WI38 (cell line): ENCODE data around the gene SYF2.

ENCODE experiments used
- H3K4me3 ChIP-seq: 2 replicates; pipeline ENCODE4 v1.5.1; 2011; ENCODE audit warnings: low read depth, mild to moderate bottlenecking, control low read depth, low read length
- TF ChIP-seq, protein P1 (sequence below): IDR thresholded peaks from 2 replicates; pipeline ENCODE4 v1.5.1; 2012; ENCODE audit warnings: low read depth, mild to moderate bottlenecking, control low read depth, low read length

SYF2 gene

DNA sequence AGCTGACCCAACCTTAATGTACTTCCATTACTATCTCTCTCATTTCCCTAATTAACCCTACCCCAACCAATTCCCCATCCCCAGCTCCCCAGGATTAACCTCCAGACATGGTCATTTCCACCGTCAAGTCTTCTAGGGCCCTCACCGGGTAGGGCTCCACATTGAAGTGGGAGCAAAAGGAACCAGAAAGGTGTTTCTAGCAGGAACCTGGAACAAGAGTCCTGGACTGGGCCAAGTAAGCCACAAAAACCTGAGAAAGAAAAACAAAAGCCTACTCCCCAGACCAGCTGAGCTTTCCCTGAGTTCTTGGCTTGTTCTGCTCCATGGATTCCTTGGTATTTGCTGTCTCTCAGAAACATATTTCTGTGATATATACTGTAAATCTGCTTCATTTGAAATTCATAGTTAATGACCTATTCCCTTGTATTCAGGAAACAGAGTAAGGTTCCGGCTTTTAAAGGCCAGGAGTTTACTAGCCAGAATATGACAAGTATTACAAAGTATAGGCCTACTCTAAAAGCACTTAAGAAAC, 58.4 kb downstream of the SYF2 start:
- H3K4me3 ChIP-seq = no peak overlapping the region
- TF ChIP-seq, protein P1, sequence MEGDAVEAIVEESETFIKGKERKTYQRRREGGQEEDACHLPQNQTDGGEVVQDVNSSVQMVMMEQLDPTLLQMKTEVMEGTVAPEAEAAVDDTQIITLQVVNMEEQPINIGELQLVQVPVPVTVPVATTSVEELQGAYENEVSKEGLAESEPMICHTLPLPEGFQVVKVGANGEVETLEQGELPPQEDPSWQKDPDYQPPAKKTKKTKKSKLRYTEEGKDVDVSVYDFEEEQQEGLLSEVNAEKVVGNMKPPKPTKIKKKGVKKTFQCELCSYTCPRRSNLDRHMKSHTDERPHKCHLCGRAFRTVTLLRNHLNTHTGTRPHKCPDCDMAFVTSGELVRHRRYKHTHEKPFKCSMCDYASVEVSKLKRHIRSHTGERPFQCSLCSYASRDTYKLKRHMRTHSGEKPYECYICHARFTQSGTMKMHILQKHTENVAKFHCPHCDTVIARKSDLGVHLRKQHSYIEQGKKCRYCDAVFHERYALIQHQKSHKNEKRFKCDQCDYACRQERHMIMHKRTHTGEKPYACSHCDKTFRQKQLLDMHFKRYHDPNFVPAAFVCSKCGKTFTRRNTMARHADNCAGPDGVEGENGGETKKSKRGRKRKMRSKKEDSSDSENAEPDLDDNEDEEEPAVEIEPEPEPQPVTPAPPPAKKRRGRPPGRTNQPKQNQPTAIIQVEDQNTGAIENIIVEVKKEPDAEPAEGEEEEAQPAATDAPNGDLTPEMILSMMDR = no peak
